H9 (cell line): ENCODE data around the gene ZNF654. TPM values are rescaled to one million over a fixed set of nuclear protein-coding genes. Genes with fewer than 3 reads are reported as not detected.

Experiments used
- DNase-seq: peaks from one replicate; pipeline ENCODE4 v3.0.0-alpha.2; 2017
- H2AFZ ChIP-seq: one replicate; pipeline ENCODE4 v1.6.1; 2013; ENCODE audit warnings: mild to moderate bottlenecking, low read length, control low read depth, moderate library complexity
- H2AK5ac ChIP-seq: 2 replicates; pipeline ENCODE4 v1.6.1; 2013; ENCODE audit warnings: low read length, control low read depth, mixed read lengths; ENCODE audit not compliant: insufficient read length
- H2BK120ac ChIP-seq: one replicate; pipeline ENCODE4 v1.6.1; 2013; ENCODE audit warnings: low read depth, mild to moderate bottlenecking, low read length, control low read depth, inconsistent platforms; ENCODE audit not compliant: poor library complexity, severe bottlenecking
- H2BK12ac ChIP-seq: 2 replicates; pipeline ENCODE4 v1.6.1; 2013; ENCODE audit warnings: low read length, control low read depth, mixed read lengths, low read depth; ENCODE audit not compliant: insufficient read length
- H2BK15ac ChIP-seq: 2 replicates; pipeline ENCODE4 v1.6.1; 2013; ENCODE audit warnings: low read depth, low read length, control low read depth
- H2BK20ac ChIP-seq: one replicate; pipeline ENCODE4 v1.6.1; 2013; ENCODE audit warnings: low read depth, mild to moderate bottlenecking, low read length, control low read depth, inconsistent platforms; ENCODE audit not compliant: poor library complexity, severe bottlenecking
- H2BK5ac ChIP-seq: 2 replicates; pipeline ENCODE4 v1.6.1; 2013; ENCODE audit warnings: low read length, control low read depth, mixed read lengths; ENCODE audit not compliant: insufficient read length
- H3K14ac ChIP-seq: 2 replicates; pipeline ENCODE4 v1.6.1; 2013; ENCODE audit warnings: low read length, control low read depth; ENCODE audit not compliant: insufficient read depth
- H3K18ac ChIP-seq: 2 replicates; pipeline ENCODE4 v1.6.1; 2013; ENCODE audit warnings: low read depth, mild to moderate bottlenecking, mixed read lengths, low read length, control low read depth; ENCODE audit not compliant: insufficient read length
- H3K23ac ChIP-seq: 2 replicates; pipeline ENCODE4 v1.6.1; 2013; ENCODE audit warnings: low read length, control low read depth, mixed read lengths, low read depth; ENCODE audit not compliant: insufficient read length
- H3K23me2 ChIP-seq: 2 replicates; pipeline ENCODE4 v1.6.1; 2013; ENCODE audit warnings: low read depth, mild to moderate bottlenecking, mixed read lengths, low read length, control low read depth; ENCODE audit not compliant: insufficient read length, poor library complexity, severe bottlenecking
- H3K27ac ChIP-seq: 2 replicates; pipeline ENCODE4 v1.5.1; 2013; ENCODE audit warnings: low read length, control low read depth, mixed read lengths, low read depth; ENCODE audit not compliant: insufficient read length
- H3K27me3 ChIP-seq: 2 replicates; pipeline ENCODE4 v1.6.1; 2013; ENCODE audit warnings: low read length, control low read depth, inconsistent platforms; ENCODE audit not compliant: insufficient read depth
- H3K4ac ChIP-seq: 2 replicates; pipeline ENCODE4 v1.6.1; 2013; ENCODE audit warnings: low read depth, mild to moderate bottlenecking, control low read depth, inconsistent platforms, low read length, moderate library complexity
- H3K4me1 ChIP-seq: 2 replicates; pipeline ENCODE4 v1.6.1; 2013; ENCODE audit warnings: low read length, control low read depth, inconsistent platforms; ENCODE audit not compliant: insufficient read depth
- H3K4me2 ChIP-seq: 2 replicates; pipeline ENCODE4 v1.6.1; 2013; ENCODE audit warnings: low read length, control low read depth, mixed read lengths; ENCODE audit not compliant: insufficient read length, insufficient read depth
- H3K56ac ChIP-seq: 2 replicates; pipeline ENCODE4 v1.6.1; 2013; ENCODE audit warnings: low read depth, mild to moderate bottlenecking, mixed read lengths, low read length, control low read depth; ENCODE audit not compliant: insufficient read length
- H3K79me1 ChIP-seq: 2 replicates; pipeline ENCODE4 v1.6.1; 2013; ENCODE audit warnings: low read depth, mild to moderate bottlenecking, moderate library complexity, low read length, control low read depth, inconsistent platforms; ENCODE audit not compliant: insufficient read depth, poor library complexity, severe bottlenecking
- H3K79me2 ChIP-seq: 2 replicates; pipeline ENCODE4 v1.6.1; 2013; ENCODE audit warnings: low read length, control low read depth, inconsistent platforms; ENCODE audit not compliant: insufficient read depth
- H3K9ac ChIP-seq: 2 replicates; pipeline ENCODE4 v1.6.1; 2013; ENCODE audit warnings: low read length, control low read depth, mixed read lengths; ENCODE audit not compliant: insufficient read length; ENCODE audit errors: extremely low read depth
- H3K9me3 ChIP-seq: one replicate; pipeline ENCODE4 v1.6.1; 2013; ENCODE audit warnings: low read depth, low read length, inconsistent platforms; ENCODE audit not compliant: control insufficient read depth
- H3T11ph ChIP-seq: one replicate; pipeline ENCODE4 v1.6.1; 2013; ENCODE audit warnings: mild to moderate bottlenecking, low read length, control low read depth, inconsistent platforms
- H4K20me1 ChIP-seq: one replicate; pipeline ENCODE4 v1.6.1; 2013; ENCODE audit not compliant: control insufficient read depth, insufficient read length, insufficient read depth
- H4K5ac ChIP-seq: 2 replicates; pipeline ENCODE4 v1.6.1; 2013; ENCODE audit warnings: low read depth, mild to moderate bottlenecking, mixed read lengths, low read length, control low read depth; ENCODE audit not compliant: insufficient read length
- H4K8ac ChIP-seq: replicated peaks from 2 replicates; pipeline ENCODE4 v1.6.1; 2013; ENCODE audit warnings: low read length, control low read depth, mixed read lengths, low read depth; ENCODE audit not compliant: insufficient read length
- H4K91ac ChIP-seq: 2 replicates; pipeline ENCODE4 v1.6.1; 2013; ENCODE audit warnings: low read depth, mild to moderate bottlenecking, moderate library complexity, mixed read lengths, low read length, control low read depth; ENCODE audit not compliant: insufficient read length
- H3K27ac Mint-ChIP-seq, 3 experiments: 2 replicates in 2 of 3; 3 replicates in 1 of 3; pipeline ENCODE4 v1.8.0; 2020 to 2021; ENCODE audit warnings: mixed read lengths in 3 of 3, mild to moderate bottlenecking in 1 of 3, moderate library complexity in 1 of 3
- H3K27me3 Mint-ChIP-seq: 2 replicates; pipeline ENCODE4 v1.8.0; 2021; ENCODE audit warnings: low read depth, mild to moderate bottlenecking, moderate library complexity, mixed read lengths
- H3K36me3 Mint-ChIP-seq, 3 experiments: 2 replicates in 2 of 3; 3 replicates in 1 of 3; pipeline ENCODE4 v1.8.0; 2020 to 2021; ENCODE audit warnings: low read depth in 3 of 3, mixed read lengths in 3 of 3; ENCODE audit not compliant: insufficient read depth in 1 of 3
- H3K4me1 Mint-ChIP-seq, 2 experiments: 2 replicates each; pipeline ENCODE4 v1.8.0; 2020; ENCODE audit warnings: mixed read lengths in 2 of 2
- H3K4me3 Mint-ChIP-seq, 2 experiments: 2 replicates in 1 of 2; 3 replicates in 1 of 2; pipeline ENCODE4 v1.8.0; 2020 to 2021; ENCODE audit warnings: mild to moderate bottlenecking in 2 of 2, mixed read lengths in 2 of 2, moderate library complexity in 1 of 2
- H3K9me3 Mint-ChIP-seq, 2 experiments: 2 replicates in 1 of 2; 3 replicates in 1 of 2; pipeline ENCODE4 v1.8.0; 2020; ENCODE audit warnings: mild to moderate bottlenecking in 2 of 2, mixed read lengths in 2 of 2, moderate library complexity in 1 of 2
- CTCF ChIP-seq: fragments of 200-600 bp; sonication (generic); conservative IDR thresholded peaks from 3 replicates; pipeline ENCODE4 v1.8.0; 2021; ENCODE audit warnings: antibody characterized with exemption, mild to moderate bottlenecking
- WGBS: extraction: QIAGEN DNeasy Blood & Tissue Kit; methylation state at CpG from one replicate; pipeline ENCODE4 v1.1.7; 2013; ENCODE audit warnings: missing lambda C conversion rate, low lambda C conversion rate, mixed read lengths; ENCODE audit not compliant: insufficient read length; ENCODE audit errors: extremely low coverage; 5-methylcytosine and 5-hydroxymethylcytosine counted together
- total RNA-seq: library from RNA; stranded (reverse); gene quantifications from 2 replicates; pipeline ENCODE4 v1.2.1, GENCODE V29; 2021

Gene ZNF654
- total RNA-seq, 1 experiment from 2014 or later = 8.7 TPM

DNA sequence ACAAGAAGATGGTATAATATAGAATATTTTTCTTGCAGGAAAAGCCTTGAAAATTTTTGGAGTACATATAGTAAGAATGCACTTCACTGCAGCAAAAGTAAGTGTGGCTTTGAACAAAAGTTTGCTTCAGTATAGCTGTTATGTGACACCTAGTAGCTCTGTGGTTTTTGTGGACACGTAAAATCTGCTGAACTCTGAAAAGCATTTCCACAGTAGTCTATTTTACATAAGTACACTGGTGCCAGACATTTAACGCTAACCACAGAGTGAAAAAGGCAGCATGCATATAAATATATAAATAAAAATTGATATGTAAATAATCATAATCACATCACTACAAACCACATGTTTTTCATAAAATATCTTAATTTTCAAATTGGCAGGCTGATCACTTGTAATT, 40.0 kb upstream of the ZNF654 start:
- Histone ChIP-seq H2BK12ac (no peak overlapping the region), H3K9me3 (no peaks in the 10 kb centered on the region), H3K56ac (no peak overlapping the region), H4K8ac (no peak overlapping the region), H3K27me3 (no peaks in the 10 kb centered on the region), H3K23me2 (no peaks in the 10 kb centered on the region), H3T11ph (no peak overlapping the region), H2BK5ac (no peak overlapping the region), H3K9ac (no peak overlapping the region), H3K4me1 (no peaks in the 10 kb centered on the region), H2BK120ac (no peak overlapping the region), H4K91ac (no peak overlapping the region), H4K5ac (no peak overlapping the region), H3K4ac (no peak overlapping the region), H2AK5ac (no peak overlapping the region), H3K79me1 (no peaks in the 10 kb centered on the region), H3K4me2 (no peak overlapping the region), H2BK20ac (no peak overlapping the region), H3K18ac (no peak overlapping the region), H3K27ac (no peak overlapping the region), H3K14ac (no peak overlapping the region), H2BK15ac (no peak overlapping the region), H4K20me1 (no peaks in the 10 kb centered on the region), H3K79me2 (no peaks in the 10 kb centered on the region), H2AFZ (no peak overlapping the region), H3K23ac (no peak overlapping the region)
- no peak for DNase-seq
- no peak for TF ChIP-seq CTCF
- H3K36me3 Mint-ChIP-seq = peaks cover 3 to 8% (median 5%) of the 10 kb centered on the region in 3 experiments; a peak in 5 of 7 replicates
- H3K27me3 Mint-ChIP-seq = no peaks in the 10 kb centered on the region
- no peaks in the 10 kb centered on the region for H3K4me1 Mint-ChIP-seq
- H3K27ac Mint-ChIP-seq = no peak overlapping the region
- H3K4me3 Mint-ChIP-seq = no peak overlapping the region
- H3K9me3 Mint-ChIP-seq = peaks cover 11% of the 10 kb centered on the region in 2 experiments
- no CpG with 5 or more reads among the region's 2 CpGs for WGBS
